GM04504 (cell line): ENCODE measurements around the gene DALRD3.

ENCODE experiments used
- DNase-seq: peaks from one replicate; pipeline ENCODE4 v3.0.0-alpha.2; 2012; ENCODE audit warnings: low read depth

Gene DALRD3

DNA sequence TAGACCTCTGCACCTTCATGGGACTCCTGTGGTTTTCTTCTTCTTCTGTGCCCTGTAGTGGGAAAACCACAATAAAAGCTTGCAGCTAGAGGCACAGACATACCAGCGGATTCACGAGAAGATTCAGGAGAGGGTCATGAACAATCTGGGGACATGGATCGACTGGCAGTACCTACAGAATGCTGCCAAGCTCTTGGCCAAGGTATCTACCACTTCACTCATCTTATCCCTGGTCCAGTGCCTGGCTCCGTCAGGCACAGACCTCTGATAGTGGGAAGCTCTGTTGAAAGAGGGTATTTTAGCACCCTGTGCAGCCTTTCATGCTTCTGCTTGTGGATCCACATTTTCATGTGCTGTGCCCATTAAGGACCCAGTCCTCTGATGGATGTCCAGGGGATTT, 38.1 kb downstream of the DALRD3 start:
- no peak for DNase-seq

- DNase-seq = no peak
Measured at GRCh38 chr3:48979451-48979850, 38.9 kb downstream of the DALRD3 start.

GRCh38 chr3:48974076-48974864, 44.1 kb downstream of the DALRD3 start:
- no peak for DNase-seq

GRCh38 chr3:48970586-48970985, 47.8 kb downstream of the DALRD3 start:
- no peak for DNase-seq

- no peak for DNase-seq
Measured at GRCh38 chr3:48966876-48967361, 51.5 kb downstream of the DALRD3 start.

GRCh38 chr3:48966367-48966766, 52.0 kb downstream of the DALRD3 start:
- DNase-seq = no peak
